Measurements from ENCODE around the gene TCEANC. TPM values are rescaled to one million over a fixed set of nuclear protein-coding genes. Genes with fewer than 3 reads are reported as not detected.

TCEANC gene
- polyA plus RNA-seq, 4 donors: 1.4 to 3.2 (median 1.9) TPM

DNA sequence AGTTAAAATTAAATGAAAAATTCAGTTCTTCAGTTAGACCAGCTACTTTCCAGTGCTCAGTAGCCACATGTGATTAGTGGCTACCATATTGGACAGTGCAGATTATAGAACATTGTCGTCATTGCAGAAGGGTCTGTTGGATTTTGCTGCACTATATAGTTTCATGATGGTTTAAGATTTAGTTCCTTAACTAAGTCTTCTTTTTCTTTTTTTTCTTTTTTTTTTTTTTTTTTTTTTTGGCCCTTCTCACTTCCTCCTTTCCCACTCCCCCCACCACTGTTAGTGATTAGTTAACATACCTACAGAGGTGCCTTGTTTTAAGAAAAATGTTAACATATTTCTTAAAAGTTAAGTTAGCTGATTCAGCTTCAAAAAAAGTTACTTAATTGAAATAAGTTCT, 45.0 kb downstream of the TCEANC start:
- H3K4me1 ChIP-seq (ENCODE audit: control insufficient read depth in 3 of 3, insufficient read depth in 2 of 3, low read depth in 1 of 3, low read length in 2 of 3): peaks cover 1 to 6% (median 5%) of the 10 kb centered on the region in 3 donors
- FAIRE-seq (no peak), DNase-seq (no peak)
- no peaks in the 10 kb centered on the region for H3K9me3 ChIP-seq (ENCODE audit: control insufficient read depth in 2 of 2, insufficient read depth in 1 of 2, low read depth in 1 of 2, low read length in 1 of 2)
- H3K27ac ChIP-seq (ENCODE audit: low read depth in 1 of 3, low read length in 2 of 3): peak overlapping the region in 1 of 3 donors; percentile 24
- H3K36me3 ChIP-seq (ENCODE audit: control insufficient read depth in 3 of 3, insufficient read depth in 2 of 3, low read depth in 1 of 3, low read length in 3 of 3): peaks cover 0 to 2% (median 0%) of the 10 kb centered on the region in 3 donors
- H3K4me3 ChIP-seq (ENCODE audit: low read depth in 1 of 3, low read length in 3 of 3): no peak overlapping the region
- H3K27me3 ChIP-seq (ENCODE audit: control insufficient read depth in 3 of 3, insufficient read depth in 3 of 3, low read length in 3 of 3): no peaks in the 10 kb centered on the region
- WGBS, 3 donors: 83 to 96% (median 89%) methylated on average over 1 of the region's 1 CpG

DNA sequence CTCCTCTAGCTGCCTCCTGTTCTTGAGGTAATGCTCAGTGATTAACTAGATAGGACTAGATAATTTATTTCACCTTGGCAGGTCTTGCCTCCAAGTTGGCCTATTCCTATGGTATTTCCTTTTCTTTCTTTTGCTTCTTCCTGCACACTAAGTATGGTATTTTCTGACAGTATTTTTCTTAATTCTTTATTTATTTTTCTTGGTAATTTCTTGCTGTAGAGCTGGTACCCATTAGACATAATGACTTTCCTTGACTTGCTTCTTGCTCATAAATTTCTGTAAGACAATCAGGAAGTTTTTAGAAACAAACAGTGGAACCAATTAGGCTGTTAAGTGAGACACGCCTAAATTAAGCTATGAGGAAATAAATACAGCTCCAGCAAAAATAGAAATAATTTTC, 45.5 kb downstream of the TCEANC start:
- no peaks in the 10 kb centered on the region for H3K9me3 ChIP-seq (ENCODE audit: control insufficient read depth in 2 of 2, insufficient read depth in 1 of 2, low read depth in 1 of 2, low read length in 1 of 2)
- no peak overlapping the region for H3K4me3 ChIP-seq (ENCODE audit: low read depth in 1 of 3, low read length in 3 of 3)
- FAIRE-seq (no peak), DNase-seq (no peak)
- H3K27ac ChIP-seq (ENCODE audit: low read depth in 1 of 3, low read length in 2 of 3): no peak overlapping the region
- H3K27me3 ChIP-seq (ENCODE audit: control insufficient read depth in 3 of 3, insufficient read depth in 3 of 3, low read length in 3 of 3): no peaks in the 10 kb centered on the region
- peaks cover 0 to 2% (median 0%) of the 10 kb centered on the region in 3 donors for H3K36me3 ChIP-seq (ENCODE audit: control insufficient read depth in 3 of 3, insufficient read depth in 2 of 3, low read depth in 1 of 3, low read length in 3 of 3)
- WGBS, 3 donors: 6 to 41% (median 34%) methylated on average over 1 of the region's 1 CpG
- H3K4me1 ChIP-seq (ENCODE audit: control insufficient read depth in 3 of 3, insufficient read depth in 2 of 3, low read depth in 1 of 3, low read length in 2 of 3): peaks cover 1 to 3% (median 2%) of the 10 kb centered on the region in 3 donors

DNA sequence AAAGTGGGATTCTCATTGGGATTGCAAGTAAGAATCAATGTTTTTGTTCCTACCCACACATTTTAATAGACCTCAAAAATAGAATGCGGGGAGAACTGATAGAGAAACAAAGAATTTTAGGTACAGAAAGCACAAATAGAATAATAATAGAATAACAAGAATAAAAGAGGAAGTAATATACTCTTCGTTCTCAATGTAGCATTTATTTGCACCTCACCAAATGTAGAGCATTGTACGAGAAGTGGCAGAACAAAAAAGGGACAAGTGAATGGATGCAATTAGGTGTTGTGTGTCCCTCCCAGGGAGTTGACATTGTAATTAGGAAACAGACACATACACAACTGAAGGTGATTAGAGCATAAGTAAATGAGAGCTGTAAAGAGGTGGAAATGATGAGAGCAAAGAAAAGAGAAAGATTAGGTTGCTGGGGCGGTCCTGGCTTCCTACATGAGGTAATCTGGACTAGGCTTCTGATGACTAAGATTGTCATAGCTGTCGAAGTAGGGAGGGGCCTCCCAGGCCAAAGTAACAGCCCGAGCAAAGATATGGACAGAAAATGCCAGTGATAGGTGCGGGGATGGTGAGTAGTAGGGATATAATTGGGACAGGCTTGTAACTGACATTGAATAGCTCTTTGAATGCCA, 46.4 kb downstream of the TCEANC start:
- FAIRE-seq (no peak), DNase-seq (peak; percentile 67 to 85)
- Histone ChIP-seq H3K4me1 (ENCODE audit: control insufficient read depth in 3 of 3, insufficient read depth in 2 of 3, low read depth in 1 of 3, low read length in 2 of 3) (peaks cover 0 to 2% (median 1%) of the 10 kb centered on the region in 3 donors), H3K27me3 (ENCODE audit: control insufficient read depth in 3 of 3, insufficient read depth in 3 of 3, low read length in 3 of 3) (no peaks in the 10 kb centered on the region), H3K27ac (ENCODE audit: low read depth in 1 of 3, low read length in 2 of 3) (peak overlapping the region; percentile 41 to 67 (median 50)), H3K36me3 (ENCODE audit: control insufficient read depth in 3 of 3, insufficient read depth in 2 of 3, low read depth in 1 of 3, low read length in 3 of 3) (peaks cover 0 to 2% (median 0%) of the 10 kb centered on the region in 3 donors), H3K4me3 (ENCODE audit: low read depth in 1 of 3, low read length in 3 of 3) (no peak overlapping the region), H3K9me3 (ENCODE audit: control insufficient read depth in 2 of 2, insufficient read depth in 1 of 2, low read depth in 1 of 2, low read length in 1 of 2) (no peaks in the 10 kb centered on the region)
- WGBS, 3 donors: 34 to 55% (median 50%) methylated on average over 7 of the region's 7 CpGs

DNA sequence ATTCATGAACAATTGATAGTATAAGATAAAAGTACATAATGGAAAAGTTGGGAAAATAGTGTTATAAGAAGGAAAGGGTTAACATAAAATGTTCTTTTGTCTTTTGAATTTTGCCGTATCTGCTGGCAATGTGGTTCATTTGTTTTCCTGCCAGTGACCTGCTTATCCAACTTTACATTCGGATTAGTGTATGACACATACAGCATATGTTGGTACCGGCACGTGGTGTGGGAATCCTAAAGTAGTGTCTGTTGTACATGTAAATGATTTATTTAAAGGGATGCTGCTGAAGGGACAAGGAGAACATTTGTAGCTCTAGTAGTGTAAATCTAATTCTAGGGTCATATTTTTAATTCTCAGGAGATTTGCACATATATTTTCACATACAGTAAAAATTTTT, 47.4 kb downstream of the TCEANC start:
- H3K4me1 ChIP-seq (ENCODE audit: control insufficient read depth in 3 of 3, insufficient read depth in 2 of 3, low read depth in 1 of 3, low read length in 2 of 3): peaks cover 0 to 1% (median 0%) of the 10 kb centered on the region in 3 donors
- no peak overlapping the region for H3K4me3 ChIP-seq (ENCODE audit: low read depth in 1 of 3, low read length in 3 of 3)
- H3K27ac ChIP-seq (ENCODE audit: low read depth in 1 of 3, low read length in 2 of 3): no peak overlapping the region
- DNase-seq (no peak), FAIRE-seq (no peak)
- H3K27me3 ChIP-seq (ENCODE audit: control insufficient read depth in 3 of 3, insufficient read depth in 3 of 3, low read length in 3 of 3): no peaks in the 10 kb centered on the region
- 61 to 80% (median 64%) methylated on average over 4 of the region's 4 CpGs for WGBS, 3 donors
- no peaks in the 10 kb centered on the region for H3K9me3 ChIP-seq (ENCODE audit: control insufficient read depth in 2 of 2, insufficient read depth in 1 of 2, low read depth in 1 of 2, low read length in 1 of 2)
- no peaks in the 10 kb centered on the region for H3K36me3 ChIP-seq (ENCODE audit: control insufficient read depth in 3 of 3, insufficient read depth in 2 of 3, low read depth in 1 of 3, low read length in 3 of 3)

DNA sequence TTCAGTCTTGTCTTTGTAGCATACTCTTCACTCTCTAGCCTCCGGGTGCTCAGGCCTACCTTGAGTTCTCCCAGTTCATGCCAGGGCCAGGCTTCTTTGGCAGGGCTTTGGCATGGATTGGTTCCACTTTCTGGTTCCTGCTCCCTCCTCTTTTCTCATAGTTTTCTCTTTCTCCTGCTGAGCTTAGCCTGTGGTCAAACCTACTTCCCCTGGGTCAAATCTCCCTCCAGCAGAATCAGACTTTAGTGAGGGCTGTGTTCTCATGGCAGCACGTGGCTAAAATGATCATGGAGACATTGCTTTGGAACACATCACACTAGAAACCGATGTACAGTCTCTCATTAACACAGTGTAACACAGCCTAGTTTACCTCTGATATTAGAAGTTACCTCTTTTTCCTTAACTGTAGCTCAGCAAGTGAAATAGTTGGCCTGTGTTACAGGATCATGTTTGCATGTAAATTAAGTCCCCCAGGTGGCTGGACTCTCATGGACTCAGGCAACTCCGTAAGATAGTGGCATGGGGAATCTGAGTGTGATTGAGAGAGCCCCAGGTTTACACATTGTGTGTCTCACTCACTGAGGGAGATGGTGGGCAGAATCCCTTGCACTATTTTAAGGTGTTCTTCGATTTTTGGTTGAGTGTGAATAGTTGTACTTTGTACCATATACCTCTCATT, 49.3 kb downstream of the TCEANC start:
- Histone ChIP-seq H3K27me3 (ENCODE audit: control insufficient read depth in 3 of 3, insufficient read depth in 3 of 3, low read length in 3 of 3) (no peaks in the 10 kb centered on the region), H3K4me3 (ENCODE audit: low read depth in 1 of 3, low read length in 3 of 3) (no peak overlapping the region), H3K4me1 (ENCODE audit: control insufficient read depth in 3 of 3, insufficient read depth in 2 of 3, low read depth in 1 of 3, low read length in 2 of 3) (peaks cover 0 to 1% (median 0%) of the 10 kb centered on the region in 3 donors), H3K27ac (ENCODE audit: low read depth in 1 of 3, low read length in 2 of 3) (no peak overlapping the region), H3K9me3 (ENCODE audit: control insufficient read depth in 2 of 2, insufficient read depth in 1 of 2, low read depth in 1 of 2, low read length in 1 of 2) (no peaks in the 10 kb centered on the region), H3K36me3 (ENCODE audit: control insufficient read depth in 3 of 3, insufficient read depth in 2 of 3, low read depth in 1 of 3, low read length in 3 of 3) (peaks cover 0 to 2% (median 2%) of the 10 kb centered on the region in 3 donors)
- no peak for DNase-seq
- no peak for FAIRE-seq
- 71 to 89% (median 86%) methylated on average over 5 of the region's 5 CpGs for WGBS, 3 donors

DNA sequence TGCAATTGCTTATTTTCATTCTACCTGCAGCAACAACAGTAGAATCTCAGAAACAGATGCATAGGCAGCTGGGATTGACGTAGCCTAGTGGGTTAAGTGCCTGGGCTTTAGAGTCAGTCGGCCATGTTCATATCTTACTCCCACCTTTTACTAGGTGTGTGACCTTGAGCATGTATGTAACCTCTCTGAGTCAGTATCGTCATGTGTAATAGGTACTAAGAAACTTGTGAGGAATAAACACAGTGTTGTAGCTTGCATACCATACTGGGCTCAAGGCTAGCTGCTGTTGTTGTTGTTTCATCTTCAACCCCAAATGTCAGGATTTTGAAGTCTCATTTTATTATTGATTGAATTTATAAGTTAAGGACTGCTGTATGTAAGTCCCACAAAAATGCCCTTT, 50.2 kb downstream of the TCEANC start:
- no peak overlapping the region for H3K27ac ChIP-seq (ENCODE audit: low read depth in 1 of 3, low read length in 2 of 3)
- H3K36me3 ChIP-seq (ENCODE audit: control insufficient read depth in 3 of 3, insufficient read depth in 2 of 3, low read depth in 1 of 3, low read length in 3 of 3): peaks cover 0 to 6% (median 4%) of the 10 kb centered on the region in 3 donors
- no peak overlapping the region for H3K4me3 ChIP-seq (ENCODE audit: low read depth in 1 of 3, low read length in 3 of 3)
- H3K9me3 ChIP-seq (ENCODE audit: control insufficient read depth in 2 of 2, insufficient read depth in 1 of 2, low read depth in 1 of 2, low read length in 1 of 2): no peaks in the 10 kb centered on the region
- H3K27me3 ChIP-seq (ENCODE audit: control insufficient read depth in 3 of 3, insufficient read depth in 3 of 3, low read length in 3 of 3): no peaks in the 10 kb centered on the region
- 66 to 74% (median 66%) methylated on average over 3 of the region's 3 CpGs for WGBS, 3 donors
- FAIRE-seq: no peak
- DNase-seq: no peak
- peaks cover 0 to 1% (median 0%) of the 10 kb centered on the region in 3 donors for H3K4me1 ChIP-seq (ENCODE audit: control insufficient read depth in 3 of 3, insufficient read depth in 2 of 3, low read depth in 1 of 3, low read length in 2 of 3)

DNA sequence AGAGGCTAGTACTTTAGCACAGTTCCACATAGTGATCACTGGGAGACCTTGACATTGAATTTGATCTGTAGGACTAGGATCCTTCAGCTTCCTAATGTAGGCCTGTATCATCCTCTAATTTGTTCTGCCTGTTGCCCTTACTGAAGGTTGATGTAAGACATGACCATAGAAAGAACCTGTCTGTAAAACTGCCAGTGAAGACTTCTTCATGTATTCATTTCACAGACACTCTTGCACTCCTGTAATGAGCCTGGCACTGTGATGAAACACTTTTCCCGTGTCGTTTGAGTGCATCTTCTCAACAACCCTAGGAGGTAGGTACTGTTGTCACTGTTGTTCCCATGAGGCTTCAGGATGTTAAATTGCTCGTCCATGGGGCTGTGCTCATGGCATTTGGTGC, 50.6 kb downstream of the TCEANC start:
- H3K4me1 ChIP-seq (ENCODE audit: control insufficient read depth in 3 of 3, insufficient read depth in 2 of 3, low read depth in 1 of 3, low read length in 2 of 3): peaks cover 0 to 1% (median 0%) of the 10 kb centered on the region in 3 donors
- peaks cover 0 to 6% (median 4%) of the 10 kb centered on the region in 3 donors for H3K36me3 ChIP-seq (ENCODE audit: control insufficient read depth in 3 of 3, insufficient read depth in 2 of 3, low read depth in 1 of 3, low read length in 3 of 3)
- no peaks in the 10 kb centered on the region for H3K9me3 ChIP-seq (ENCODE audit: control insufficient read depth in 2 of 2, insufficient read depth in 1 of 2, low read depth in 1 of 2, low read length in 1 of 2)
- DNase-seq (no peak), FAIRE-seq (no peak)
- H3K27ac ChIP-seq (ENCODE audit: low read depth in 1 of 3, low read length in 2 of 3): no peak overlapping the region
- H3K4me3 ChIP-seq (ENCODE audit: low read depth in 1 of 3, low read length in 3 of 3): no peak overlapping the region
- no peaks in the 10 kb centered on the region for H3K27me3 ChIP-seq (ENCODE audit: control insufficient read depth in 3 of 3, insufficient read depth in 3 of 3, low read length in 3 of 3)
- WGBS, 3 donors: 64 to 67% (median 65%) methylated on average over 3 of the region's 3 CpGs

DNA sequence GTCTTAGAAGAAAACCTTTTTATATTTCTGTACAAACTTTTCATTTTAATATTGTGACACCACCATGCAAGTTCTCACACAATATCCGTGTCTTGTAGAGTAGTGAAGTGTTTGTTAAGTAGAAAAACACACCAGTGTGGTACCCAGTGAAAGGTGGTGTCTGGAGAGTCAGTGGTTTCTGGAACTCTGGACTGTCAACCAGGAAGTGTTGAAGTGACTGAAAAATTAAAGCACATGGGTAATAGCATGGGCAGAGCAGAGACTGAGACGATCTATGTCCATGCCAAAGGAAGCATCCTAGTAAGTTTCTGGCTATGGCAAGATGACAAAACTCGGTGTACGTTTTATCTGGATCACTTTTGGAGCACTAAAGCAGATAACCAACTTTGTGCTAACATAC, 58.2 kb downstream of the TCEANC start:
- FAIRE-seq (no peak), DNase-seq (no peak)
- H3K27ac ChIP-seq (ENCODE audit: low read depth in 1 of 3, low read length in 2 of 3): no peak overlapping the region
- no peaks in the 10 kb centered on the region for H3K4me1 ChIP-seq (ENCODE audit: control insufficient read depth in 3 of 3, insufficient read depth in 2 of 3, low read depth in 1 of 3, low read length in 2 of 3)
- no peak overlapping the region for H3K4me3 ChIP-seq (ENCODE audit: low read depth in 1 of 3, low read length in 3 of 3)
- no peaks in the 10 kb centered on the region for H3K27me3 ChIP-seq (ENCODE audit: control insufficient read depth in 3 of 3, insufficient read depth in 3 of 3, low read length in 3 of 3)
- H3K36me3 ChIP-seq (ENCODE audit: control insufficient read depth in 3 of 3, insufficient read depth in 2 of 3, low read depth in 1 of 3, low read length in 3 of 3): peaks cover 2 to 16% (median 8%) of the 10 kb centered on the region in 3 donors
- no peaks in the 10 kb centered on the region for H3K9me3 ChIP-seq (ENCODE audit: control insufficient read depth in 2 of 2, insufficient read depth in 1 of 2, low read depth in 1 of 2, low read length in 1 of 2)
- WGBS, 3 donors: 48 to 78% (median 76%) methylated on average over 4 of the region's 4 CpGs
